NCI-H524 treated with DMSO at 0.1 percent for 48 hours (cell line): ENCODE measurements around the gene PHRF1.

Experiments used
- DNase-seq: peaks from one replicate; lab custom pipeline; 2025; lab: John Stamatoyannopoulos, UW

The PHRF1 gene

DNA sequence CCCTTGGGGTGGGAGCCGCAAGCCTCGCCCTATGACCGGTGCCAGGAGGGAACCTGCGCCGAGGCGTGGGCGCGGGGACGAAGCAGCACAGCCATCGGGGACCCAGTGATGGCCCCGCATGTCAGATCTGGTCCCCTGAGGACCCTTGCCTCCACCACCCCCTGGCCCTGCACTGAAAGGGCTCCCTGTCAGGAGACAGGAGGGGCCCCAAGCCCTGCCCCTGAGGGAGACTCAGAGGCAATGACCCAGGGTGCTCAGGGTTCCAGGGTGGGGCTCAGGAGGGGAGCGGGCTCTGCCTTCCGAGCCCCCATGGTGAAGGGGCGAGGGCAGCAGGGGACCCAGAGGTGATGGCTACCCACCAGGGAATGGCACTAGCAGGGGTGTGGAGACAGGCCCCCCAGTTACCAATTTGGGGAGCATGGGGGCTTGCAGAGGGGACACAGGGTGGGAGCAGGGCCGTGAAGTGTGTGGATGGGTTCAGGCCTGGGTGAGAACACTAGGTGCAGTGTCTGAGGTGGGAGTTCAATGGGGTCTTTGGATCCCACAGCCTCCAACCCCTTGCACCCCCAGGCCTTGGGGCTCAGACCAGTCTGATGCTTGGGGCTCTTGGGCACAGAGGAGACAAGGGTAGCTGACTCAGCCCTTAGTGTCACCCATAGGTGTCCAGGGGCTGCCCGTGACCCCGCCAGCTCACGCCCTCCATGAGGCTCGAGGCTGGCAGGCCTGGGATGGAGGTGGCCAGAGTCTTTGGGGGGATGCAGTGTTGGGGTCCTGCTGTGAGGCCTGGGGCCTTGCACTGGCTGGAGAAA is 38.4 kb upstream of the PHRF1 start:
- no peak for DNase-seq

DNA sequence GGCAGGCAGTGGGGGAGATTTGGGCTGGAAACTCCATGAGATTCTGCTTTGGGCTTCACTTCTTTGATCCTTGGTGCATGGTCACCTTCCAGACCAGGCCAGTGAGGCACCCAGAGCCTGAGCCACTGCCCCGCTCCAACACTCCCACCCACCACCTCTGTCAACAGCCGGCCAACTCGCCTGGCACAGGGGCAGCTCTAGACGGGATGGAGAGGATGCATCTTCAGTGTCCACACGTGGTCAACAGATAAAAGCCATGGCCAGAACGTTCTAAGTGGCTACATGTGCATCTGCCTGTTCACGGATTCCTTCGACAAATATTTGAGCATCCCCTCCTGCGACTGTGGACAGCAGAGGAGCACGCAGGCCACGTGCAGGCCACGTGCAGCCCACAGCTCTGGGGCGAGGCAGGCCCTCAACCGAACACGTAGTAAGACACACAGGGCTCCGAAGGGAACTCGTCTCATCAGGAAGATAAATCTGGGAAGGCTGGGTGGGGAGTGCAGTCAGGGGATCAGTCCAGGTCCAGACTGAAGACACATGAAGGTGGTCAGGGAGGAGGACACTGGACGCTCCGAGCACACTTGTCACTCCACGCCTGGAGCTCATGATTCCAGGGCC is 37.7 kb upstream of the PHRF1 start:
- no peak for DNase-seq

DNA sequence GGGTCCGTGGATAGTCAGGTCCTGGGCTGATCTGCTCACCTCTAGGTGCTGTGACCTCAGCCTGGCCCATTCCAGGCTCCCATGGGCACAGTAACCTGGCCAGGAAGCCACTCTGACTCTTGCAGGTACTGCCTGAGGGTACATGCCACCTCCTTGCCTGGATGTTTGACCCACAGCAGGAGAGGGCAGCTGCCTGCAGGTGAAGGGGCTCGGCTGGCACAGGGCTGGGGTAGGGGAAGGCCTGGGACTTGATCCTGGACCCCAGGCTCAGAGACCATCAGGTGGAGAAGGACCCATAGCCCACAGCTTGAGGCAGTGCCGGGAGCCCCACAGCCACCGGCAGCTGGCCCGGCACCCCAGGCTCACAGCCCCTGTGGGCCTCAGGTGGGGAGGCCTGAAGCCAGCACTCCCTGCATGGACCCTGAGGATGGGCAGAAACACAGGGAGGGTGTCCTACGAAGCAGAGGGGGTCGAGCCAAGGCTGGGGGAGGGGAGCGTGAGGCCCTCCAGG is 36.2 kb upstream of the PHRF1 start:
- no peak for DNase-seq

DNA sequence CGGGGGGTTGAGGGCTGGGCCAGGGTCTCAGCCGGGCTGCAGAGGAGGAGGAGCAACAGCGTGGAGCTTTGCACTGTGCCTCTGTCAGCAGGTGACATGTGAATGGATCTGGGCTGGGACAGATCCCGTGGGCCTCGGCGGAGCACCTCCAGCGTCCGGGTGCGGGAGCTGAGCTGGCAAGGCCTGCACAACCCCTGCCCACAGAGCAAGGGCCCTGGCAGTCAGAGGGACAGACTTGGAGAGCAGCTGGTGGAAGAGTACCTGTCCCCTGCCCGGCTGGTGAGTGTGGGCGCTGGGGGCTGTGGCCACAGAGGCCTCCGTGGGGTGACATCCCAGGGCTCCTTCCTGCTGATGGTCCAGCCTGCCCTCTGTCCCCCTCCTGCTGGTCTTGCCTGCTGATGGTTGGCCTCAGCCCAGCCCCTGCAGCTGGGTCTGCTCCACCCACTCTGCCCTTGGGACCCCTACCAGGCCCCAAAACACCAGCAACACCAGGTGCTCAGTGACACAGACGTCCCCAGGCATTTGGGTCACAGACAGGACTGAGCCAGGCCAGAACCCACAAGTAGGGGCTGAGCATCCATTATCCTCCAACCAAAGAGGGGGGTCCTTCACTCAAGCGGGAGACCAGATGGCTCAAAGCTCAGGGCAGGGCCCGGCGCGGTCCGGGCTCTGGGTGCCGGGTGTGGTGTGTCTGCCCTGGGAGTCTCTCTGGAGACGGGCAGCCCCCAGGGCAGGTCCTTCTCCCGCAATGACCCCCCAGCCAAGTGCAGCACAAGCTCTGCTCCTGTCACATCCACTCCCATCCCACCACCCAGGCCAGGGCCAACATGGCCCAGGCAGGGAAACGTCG is 35.5 kb upstream of the PHRF1 start:
- DNase-seq: no peak

DNA sequence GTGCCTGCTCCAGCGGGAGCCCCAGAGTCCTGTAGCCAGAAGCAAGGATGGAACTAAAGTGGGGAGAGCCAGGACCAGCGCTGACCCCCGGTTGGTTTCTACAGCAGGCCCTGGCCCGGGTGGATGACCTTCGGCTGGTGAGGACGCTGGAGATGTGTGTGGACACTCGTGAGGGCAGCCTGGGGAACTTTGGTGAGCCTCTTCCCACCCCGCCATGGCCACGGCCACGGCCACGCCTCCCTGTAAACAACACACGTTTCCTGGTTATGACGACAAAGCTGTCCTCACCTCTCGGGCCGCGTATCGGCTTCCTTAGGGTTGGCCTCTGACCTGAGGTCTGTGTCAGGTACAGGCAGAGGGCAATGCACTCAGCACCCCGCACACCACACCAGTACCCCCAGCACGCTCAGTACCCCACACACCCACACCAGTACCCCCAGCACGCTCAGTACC is 34.8 kb upstream of the PHRF1 start:
- no peak for DNase-seq

DNA sequence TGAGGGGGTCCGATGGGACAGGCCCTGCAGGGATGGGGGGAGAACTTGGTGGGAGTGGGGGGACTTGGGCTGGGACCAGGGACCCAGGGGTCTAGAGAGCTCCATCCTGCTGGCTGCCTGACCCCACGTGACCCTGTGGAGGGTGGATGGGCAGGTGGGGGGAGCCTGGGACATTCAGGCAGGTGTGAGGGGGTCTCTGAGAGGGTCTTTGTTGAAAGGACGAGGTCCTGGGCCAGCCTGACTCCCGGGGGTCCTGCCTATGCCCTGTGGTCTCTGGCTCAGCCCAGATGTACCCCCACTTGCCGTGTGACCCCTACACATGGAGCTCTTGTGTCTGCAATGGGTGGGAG is 31.5 kb upstream of the PHRF1 start:
- no peak for DNase-seq

DNA sequence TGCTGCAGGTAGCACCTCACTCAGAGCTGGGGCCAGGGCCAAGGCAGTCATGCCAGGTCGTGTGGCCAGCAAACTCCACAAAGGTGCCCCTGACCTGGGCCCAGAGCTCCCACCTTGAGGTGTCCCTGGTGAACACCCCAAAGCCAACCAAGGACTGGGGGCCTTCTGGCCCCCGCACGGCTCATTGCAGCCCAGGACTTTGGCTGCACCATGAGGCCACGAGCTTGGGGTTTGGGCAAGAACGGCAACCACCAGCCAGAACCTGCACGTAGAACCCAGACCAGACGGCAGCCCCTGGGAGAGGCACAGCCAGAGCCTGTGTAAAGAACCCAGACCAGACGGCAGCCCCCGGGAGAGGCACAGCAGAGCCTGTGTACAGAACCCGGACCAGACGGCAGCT is 31.1 kb upstream of the PHRF1 start:
- DNase-seq: no peak

DNA sequence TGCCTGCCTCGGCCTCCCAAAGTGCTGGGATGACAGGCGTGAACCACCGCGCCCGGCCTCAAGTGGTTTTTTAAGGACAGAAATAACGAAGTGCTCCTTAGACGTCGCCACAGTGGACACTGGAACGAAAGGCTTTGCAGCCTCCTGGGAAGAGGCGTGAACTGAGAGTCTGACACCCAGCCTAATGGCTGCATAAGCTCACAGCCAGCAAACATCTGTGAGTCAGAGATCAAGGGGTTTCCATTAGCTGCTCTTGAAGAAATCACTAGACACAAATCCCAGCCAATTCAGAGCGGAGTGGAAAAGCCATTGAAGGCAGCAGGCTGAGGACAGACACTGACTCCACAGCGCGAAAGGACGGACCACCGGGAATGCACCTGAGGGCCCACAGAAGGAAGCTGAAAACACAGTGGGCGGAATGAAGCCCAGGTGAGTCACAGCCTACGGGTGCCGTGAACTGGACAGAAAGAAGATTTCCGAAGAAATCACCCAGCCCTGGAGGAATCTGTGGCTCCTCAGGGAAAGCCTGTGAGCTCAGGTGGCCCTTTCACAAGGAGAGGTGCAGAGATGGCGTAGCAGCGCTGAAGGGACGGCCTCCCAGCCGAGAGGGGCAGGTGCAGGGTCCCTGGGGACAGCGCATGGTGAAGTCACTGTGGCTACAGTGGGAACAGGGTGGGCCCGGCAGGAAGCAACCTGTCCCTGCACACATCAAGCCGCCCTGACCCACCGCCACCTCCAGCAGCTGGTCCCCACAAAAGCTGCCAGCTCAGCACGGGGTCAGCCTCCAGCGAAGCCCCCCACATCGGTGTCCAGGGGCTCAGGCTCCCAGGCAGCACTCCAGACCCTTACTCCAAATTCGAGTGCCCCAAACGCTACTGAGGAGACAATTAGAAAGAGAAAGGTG is 27.3 kb upstream of the PHRF1 start:
- DNase-seq: no peak

DNA sequence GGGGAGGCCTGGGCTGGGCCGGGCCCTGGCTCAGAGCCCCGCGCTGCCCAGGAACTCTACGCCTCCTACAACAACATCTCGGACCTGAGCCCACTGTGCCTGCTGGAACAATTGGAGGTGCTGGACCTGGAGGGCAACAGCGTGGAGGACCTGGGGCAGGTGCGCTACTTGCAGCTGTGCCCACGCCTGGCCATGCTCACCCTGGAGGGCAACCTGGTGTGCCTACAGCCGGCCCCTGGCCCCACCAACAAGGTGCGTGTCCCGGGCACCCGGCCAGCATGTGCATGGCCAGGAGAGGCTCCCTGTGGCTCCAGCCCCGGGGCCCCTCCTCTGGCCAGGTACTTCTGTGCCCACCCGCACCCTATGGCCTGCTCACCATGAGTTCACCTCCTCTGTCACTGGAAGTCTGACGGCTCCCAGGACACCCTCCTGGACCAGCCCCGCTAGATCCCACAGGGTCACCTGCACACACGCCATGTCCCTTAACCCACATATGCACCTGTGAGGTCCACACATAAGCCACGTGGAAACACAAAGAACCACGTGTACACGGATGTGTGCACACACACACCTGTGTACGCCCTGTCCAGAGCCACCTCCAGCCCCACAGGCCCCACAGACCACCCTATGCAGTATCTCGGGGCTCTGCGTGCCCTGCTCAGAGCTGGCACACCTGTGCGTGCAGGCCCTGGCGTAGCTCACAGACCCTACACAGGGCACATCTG is 26.1 kb upstream of the PHRF1 start:
- no peak for DNase-seq

DNA sequence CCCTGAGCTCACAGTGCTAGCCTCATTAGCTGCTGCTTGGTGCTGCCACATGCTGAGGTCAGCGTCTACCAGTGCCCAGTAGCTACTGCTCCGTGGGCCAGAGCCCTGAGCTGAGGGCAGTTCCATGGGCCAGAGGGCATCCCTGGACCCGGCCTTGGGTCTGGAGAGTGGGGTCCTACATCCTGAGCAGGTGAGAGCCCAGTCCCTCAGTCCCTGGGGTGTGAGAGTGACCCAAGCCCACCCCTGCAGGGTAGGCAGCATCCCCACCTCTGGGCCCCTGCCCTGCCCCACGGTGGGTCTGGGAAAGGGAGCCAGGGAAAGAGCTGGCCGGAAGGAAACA is 25.6 kb upstream of the PHRF1 start:
- DNase-seq: no peak

DNA sequence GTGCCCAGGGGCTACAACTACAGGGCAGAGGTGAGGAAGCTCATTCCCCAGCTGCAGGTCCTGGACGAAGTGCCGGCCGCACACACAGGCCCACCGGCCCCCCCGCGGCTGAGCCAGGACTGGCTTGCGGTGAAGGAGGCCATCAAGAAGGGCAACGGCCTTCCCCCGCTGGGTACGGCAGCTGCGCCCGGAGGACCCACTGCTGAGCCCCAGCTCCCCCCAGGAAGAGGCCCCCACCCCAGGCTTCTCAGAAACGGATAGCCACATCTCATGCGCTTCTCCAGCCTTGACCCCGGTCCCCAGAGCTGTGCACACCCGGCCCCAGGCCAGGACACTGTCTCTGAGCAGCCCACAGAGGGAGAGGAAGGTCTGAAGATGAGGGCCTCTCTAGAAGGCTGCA is 25.1 kb upstream of the PHRF1 start:
- no peak for DNase-seq

DNA sequence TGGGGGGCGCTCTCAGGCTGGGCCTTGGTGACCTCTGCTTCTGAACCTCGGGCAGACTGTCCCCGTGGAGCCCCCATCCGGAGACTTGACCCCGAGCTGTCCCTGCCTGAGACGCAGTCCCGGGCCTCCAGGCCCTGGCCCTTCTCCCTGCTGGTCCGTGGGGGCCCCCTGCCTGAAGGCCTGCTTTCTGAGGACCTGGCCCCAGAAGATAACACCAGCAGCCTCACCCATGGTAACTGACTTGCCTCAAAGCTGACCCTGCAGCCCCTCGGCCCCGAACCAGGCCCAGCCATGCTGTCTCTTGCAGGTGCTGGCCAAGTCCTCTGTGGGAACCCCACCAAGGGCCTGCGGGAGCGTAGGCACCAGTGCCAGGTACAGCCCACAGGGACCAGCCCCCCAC is 24.7 kb upstream of the PHRF1 start:
- DNase-seq: no peak

DNA sequence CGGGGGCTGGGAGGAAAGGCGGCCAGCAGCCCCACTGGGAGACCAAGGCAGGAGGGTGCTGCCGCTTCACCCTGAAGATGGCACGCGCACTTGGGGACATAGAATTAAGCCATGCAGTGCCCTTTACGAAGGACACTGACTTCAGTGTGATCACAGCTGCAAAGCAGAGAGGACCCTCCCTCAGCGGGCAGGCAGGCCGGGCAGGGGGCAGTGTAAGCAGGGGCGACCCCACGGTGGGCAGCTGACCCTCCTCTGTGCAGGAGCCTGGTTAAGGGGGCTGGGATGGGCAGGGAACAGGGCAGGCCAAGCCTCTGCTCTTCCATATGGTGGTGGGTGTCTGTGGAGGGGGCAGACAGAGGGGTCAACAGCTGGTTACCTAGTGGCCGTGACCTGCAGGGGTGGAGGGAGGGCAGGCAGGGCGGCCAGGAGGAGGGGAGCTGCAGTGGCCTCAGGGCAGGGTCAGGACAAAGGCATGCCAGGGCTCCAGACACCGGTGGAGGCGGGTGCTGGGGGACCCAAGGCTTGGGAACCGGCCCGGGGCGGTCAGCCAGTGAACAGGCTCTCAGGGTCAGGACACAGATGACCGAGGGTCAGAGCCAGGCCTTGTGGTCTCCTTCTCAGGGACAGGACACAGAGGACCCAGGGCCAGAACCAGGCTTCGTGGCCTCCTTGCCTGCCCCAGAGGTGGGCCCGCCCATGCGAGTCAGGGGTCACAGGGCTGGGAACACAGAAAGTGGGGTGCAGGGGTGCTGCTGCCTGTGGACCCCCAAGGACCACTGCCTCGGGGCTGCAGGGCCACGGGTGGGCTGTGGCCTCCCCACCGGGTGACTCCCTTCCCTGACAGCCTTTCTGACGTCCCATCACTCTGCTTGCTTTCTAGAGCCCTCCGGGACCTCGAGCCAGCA is 22.9 kb upstream of the PHRF1 start:
- DNase-seq: no peak

DNA sequence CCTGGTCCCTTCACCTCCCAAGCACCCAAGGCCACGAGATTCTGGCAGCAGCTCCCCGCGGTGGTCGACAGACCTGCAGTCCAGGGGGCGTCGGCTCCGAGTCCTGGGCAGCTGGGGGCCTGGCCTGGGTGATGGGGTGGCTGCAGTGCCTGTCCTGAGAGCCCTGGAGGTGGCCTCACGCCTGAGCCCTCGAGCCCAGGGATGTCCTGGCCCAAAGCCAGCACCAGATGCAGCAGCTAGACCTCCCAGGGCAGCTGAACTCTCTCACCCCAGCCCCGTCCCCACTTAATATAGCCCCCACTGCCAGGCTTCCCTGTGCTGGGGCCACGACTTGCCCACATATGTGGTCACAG is 22.3 kb upstream of the PHRF1 start:
- DNase-seq: no peak

DNA sequence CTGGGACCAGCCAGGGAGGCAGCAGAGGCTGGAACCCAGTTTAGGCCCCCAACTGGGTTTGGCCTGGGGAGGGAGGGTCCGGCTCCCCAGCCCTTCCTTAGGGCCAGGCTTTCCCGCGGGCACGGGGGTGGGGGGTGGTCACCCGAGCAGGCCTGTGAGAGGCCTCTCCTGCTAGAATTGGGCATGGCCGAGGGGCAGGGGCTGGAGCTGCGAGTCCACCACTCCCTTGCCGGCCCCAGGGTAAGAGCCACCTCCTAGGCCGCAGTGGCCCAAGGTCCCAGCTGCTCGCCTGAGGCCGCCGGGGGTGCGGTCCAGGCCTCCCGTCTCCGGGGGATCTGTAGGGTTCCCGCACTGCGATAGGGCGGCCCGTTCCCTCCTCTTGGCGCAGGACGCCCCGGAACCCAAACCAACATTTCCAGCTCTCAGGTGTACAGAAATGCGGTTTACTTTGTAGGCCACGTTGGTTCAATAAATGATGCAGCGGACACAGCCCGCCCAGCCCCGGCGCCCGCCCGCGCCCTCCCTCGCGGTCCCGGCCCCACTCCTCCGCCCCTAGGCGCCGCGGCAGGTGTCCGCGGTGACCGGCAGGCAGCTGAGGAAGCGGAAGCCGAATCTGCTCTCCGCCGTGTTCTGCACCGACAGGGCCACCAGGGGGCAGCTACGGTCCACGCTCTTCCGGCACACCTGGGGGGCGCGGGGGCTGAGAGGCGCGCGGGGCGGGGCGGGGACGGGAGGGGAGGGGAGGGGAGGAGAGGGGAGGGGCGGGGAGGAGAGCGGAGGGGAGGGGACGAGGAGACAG is 21.6 kb upstream of the PHRF1 start:
- no peak for DNase-seq

DNA sequence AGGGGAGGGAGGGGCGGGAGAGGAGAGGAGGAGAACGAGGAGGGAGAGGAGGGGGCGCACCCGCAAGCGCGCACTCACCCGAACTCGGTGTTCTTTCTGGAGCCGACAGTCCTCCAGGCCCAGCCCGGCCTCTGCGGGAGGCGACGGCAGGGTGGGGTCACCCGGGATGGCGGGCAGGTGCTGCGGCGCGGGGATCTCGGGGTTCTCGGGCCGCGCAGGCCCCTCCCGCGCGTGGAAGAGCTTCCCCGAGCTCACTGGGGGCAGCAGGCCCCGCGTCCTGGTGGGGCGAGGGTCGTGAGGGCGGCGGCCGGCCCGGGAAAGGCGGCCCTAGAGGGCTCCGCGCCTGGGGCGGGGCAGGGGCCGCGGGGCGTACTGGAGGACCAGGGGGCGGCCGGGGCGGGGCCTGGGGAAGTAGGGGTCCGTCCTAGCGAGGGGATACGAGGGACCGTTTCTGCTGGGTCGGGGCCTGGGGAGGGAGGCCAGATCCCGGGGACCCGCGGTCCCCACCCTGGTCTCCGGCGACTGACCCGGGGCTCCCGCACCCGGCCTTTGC is 21.0 kb upstream of the PHRF1 start:
- DNase-seq: no peak

DNA sequence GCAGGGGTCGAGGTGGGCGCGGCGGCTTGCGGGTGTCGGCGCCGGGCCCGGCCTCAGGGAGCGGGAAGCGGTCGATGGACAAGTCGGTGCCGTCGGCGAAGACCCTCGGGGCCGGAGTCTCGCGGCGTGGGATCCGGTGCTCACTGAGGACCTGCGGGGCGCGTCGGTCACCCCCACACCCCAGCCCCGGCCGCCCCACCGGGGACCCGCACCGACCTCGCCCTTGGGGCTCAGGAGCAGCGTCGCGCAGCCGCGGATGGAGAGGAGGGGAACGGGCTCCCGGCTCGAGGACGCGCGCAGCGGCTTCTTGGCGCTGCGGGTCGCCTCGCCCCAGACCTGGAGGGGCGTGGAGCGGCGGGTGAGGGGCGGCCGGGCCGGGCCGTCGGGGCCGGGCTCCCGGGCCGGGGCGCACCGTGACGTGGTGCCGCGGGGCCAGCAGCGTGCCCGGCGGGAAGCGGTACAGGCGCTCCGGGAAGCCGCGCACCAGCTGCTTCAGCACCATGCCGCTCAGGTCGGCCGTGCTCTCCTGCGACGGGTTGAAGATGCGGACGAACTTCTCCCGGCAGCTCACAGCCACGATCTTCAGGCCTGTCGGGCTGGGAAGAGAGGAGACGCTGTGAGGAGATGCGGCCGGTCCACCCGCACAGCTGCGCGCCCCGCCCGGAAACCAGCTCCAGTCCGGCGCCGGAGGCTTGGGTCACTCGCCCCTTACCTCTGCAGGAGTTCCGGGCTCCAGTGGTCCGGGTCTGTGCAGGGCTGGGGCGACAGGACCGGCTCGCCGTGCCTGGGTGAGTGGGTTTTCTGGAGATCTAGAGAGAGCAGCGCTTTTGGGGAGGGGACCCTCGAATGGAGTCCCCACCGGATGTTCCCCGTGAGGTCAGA is 20.2 kb upstream of the PHRF1 start:
- no peak for DNase-seq

DNA sequence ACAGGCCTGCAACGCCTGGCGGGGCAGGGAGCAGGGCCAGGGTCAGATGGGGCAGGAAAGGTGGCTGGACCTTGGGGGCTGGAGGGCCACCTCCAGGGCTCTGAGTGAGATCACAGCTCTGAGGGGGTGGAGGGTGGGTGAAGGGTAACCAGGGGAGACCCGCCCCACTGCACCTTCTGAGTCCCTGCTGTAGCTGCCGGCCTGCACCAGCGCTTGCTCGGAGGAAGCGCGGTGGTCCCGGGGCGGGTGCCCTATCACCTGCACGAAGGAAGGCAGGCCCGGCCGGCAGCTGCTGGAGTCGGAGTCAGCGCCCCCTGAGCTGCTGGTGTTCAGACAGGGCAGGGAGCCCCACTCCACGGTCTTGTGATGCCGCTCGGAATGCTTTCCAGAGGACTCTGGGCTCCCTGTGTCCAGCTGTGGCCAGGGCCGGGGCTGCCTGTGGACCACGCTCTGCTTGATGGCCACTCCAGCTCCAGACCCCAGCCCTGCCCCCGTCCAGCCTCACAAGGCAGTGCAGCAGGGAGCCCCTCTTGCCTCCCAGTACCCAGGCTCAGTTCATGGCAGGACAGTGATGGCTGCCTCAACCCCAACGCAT is 19.5 kb upstream of the PHRF1 start:
- DNase-seq: no peak
